Measurements from ENCODE around the gene TBC1D14.

TBC1D14 gene

GRCh38 chr4:6944301-6945051 lies 34.9 kb downstream of the TBC1D14 start:
- Histone ChIP-seq H3K4me3 (ENCODE audit: low read length) (no peak overlapping the region), H3K4me1 (ENCODE audit: insufficient read depth, low read length) (peaks cover 13% of the 10 kb centered on the region), H3K36me3 (ENCODE audit: insufficient read depth, low read length) (no peaks in the 10 kb centered on the region), H3K27me3 (ENCODE audit: insufficient read depth, low read length) (no peaks in the 10 kb centered on the region), H3K9me3 (ENCODE audit: low read length) (no peaks in the 10 kb centered on the region), H2AFZ (ENCODE audit: low read depth, low read length) (no peak overlapping the region)

GRCh38 chr4:6945052-6945409 lies 35.4 kb downstream of the TBC1D14 start:
- H3K4me1 ChIP-seq (ENCODE audit: insufficient read depth, low read length), result peaks cover 13% of the 10 kb centered on the region
- H3K9me3 ChIP-seq (ENCODE audit: low read length), result no peaks in the 10 kb centered on the region
- H2AFZ ChIP-seq (ENCODE audit: low read depth, low read length), result no peak overlapping the region
- no peak overlapping the region for H3K4me3 ChIP-seq (ENCODE audit: low read length)
- no peaks in the 10 kb centered on the region for H3K27me3 ChIP-seq (ENCODE audit: insufficient read depth, low read length)
- H3K36me3 ChIP-seq (ENCODE audit: insufficient read depth, low read length), result no peaks in the 10 kb centered on the region

- Histone ChIP-seq H2AFZ (ENCODE audit: low read depth, low read length) (no peak overlapping the region), H3K4me1 (ENCODE audit: insufficient read depth, low read length) (peaks cover 12% of the 10 kb centered on the region), H3K27me3 (ENCODE audit: insufficient read depth, low read length) (no peaks in the 10 kb centered on the region), H3K4me3 (ENCODE audit: low read length) (no peak overlapping the region), H3K36me3 (ENCODE audit: insufficient read depth, low read length) (no peaks in the 10 kb centered on the region), H3K9me3 (ENCODE audit: low read length) (no peaks in the 10 kb centered on the region)
Observed at GRCh38 chr4:6946497-6946896, 36.9 kb downstream of the TBC1D14 start.

GRCh38 chr4:6948134-6948460 lies 38.5 kb downstream of the TBC1D14 start:
- Histone ChIP-seq H3K9me3 (ENCODE audit: low read length) (no peaks in the 10 kb centered on the region), H3K36me3 (ENCODE audit: insufficient read depth, low read length) (no peaks in the 10 kb centered on the region), H2AFZ (ENCODE audit: low read depth, low read length) (no peak overlapping the region), H3K27me3 (ENCODE audit: insufficient read depth, low read length) (no peaks in the 10 kb centered on the region), H3K4me1 (ENCODE audit: insufficient read depth, low read length) (no peaks in the 10 kb centered on the region), H3K4me3 (ENCODE audit: low read length) (no peak overlapping the region)

GRCh38 chr4:6951880-6952381 lies 42.3 kb downstream of the TBC1D14 start:
- H3K27me3 ChIP-seq (ENCODE audit: insufficient read depth, low read length), result no peaks in the 10 kb centered on the region

GRCh38 chr4:6953751-6954380 lies 44.2 kb downstream of the TBC1D14 start:
- no peak overlapping the region for H3K4me3 ChIP-seq (ENCODE audit: low read length)
- H2AFZ ChIP-seq (ENCODE audit: low read depth, low read length), result no peak overlapping the region
- peaks cover 5% of the 10 kb centered on the region for H3K4me1 ChIP-seq (ENCODE audit: insufficient read depth, low read length)
- no peaks in the 10 kb centered on the region for H3K9me3 ChIP-seq (ENCODE audit: low read length)
- H3K36me3 ChIP-seq (ENCODE audit: insufficient read depth, low read length), result no peaks in the 10 kb centered on the region
- no peaks in the 10 kb centered on the region for H3K27me3 ChIP-seq (ENCODE audit: insufficient read depth, low read length)

More at GRCh38 chr4:6951880-6952381, 42.3 kb downstream of the TBC1D14 start:
- H3K4me3 ChIP-seq (ENCODE audit: low read length), result no peak overlapping the region
- peaks cover 5% of the 10 kb centered on the region for H3K4me1 ChIP-seq (ENCODE audit: insufficient read depth, low read length)
- no peaks in the 10 kb centered on the region for H3K36me3 ChIP-seq (ENCODE audit: insufficient read depth, low read length)
- H3K9me3 ChIP-seq (ENCODE audit: low read length), result no peaks in the 10 kb centered on the region
- no peak overlapping the region for H2AFZ ChIP-seq (ENCODE audit: low read depth, low read length)

- Histone ChIP-seq H3K36me3 (ENCODE audit: insufficient read depth, low read length) (no peaks in the 10 kb centered on the region), H3K4me3 (ENCODE audit: low read length) (no peak overlapping the region), H3K27me3 (ENCODE audit: insufficient read depth, low read length) (no peaks in the 10 kb centered on the region), H3K4me1 (ENCODE audit: insufficient read depth, low read length) (peaks cover 5% of the 10 kb centered on the region), H2AFZ (ENCODE audit: low read depth, low read length) (no peak overlapping the region), H3K9me3 (ENCODE audit: low read length) (no peaks in the 10 kb centered on the region)
Observed at GRCh38 chr4:6955261-6955911, 45.8 kb downstream of the TBC1D14 start.

GRCh38 chr4:6956087-6956433 lies 46.4 kb downstream of the TBC1D14 start:
- H3K4me1 ChIP-seq (ENCODE audit: insufficient read depth, low read length), result peaks cover 10% of the 10 kb centered on the region
- no peak overlapping the region for H3K4me3 ChIP-seq (ENCODE audit: low read length)
- H3K36me3 ChIP-seq (ENCODE audit: insufficient read depth, low read length), result no peaks in the 10 kb centered on the region
- H3K9me3 ChIP-seq (ENCODE audit: low read length), result no peaks in the 10 kb centered on the region
- no peak overlapping the region for H2AFZ ChIP-seq (ENCODE audit: low read depth, low read length)
- no peaks in the 10 kb centered on the region for H3K27me3 ChIP-seq (ENCODE audit: insufficient read depth, low read length)

GRCh38 chr4:6956434-6957147 lies 47.0 kb downstream of the TBC1D14 start:
- Histone ChIP-seq H3K9me3 (ENCODE audit: low read length) (no peaks in the 10 kb centered on the region), H3K27me3 (ENCODE audit: insufficient read depth, low read length) (no peaks in the 10 kb centered on the region), H3K4me3 (ENCODE audit: low read length) (no peak overlapping the region), H2AFZ (ENCODE audit: low read depth, low read length) (no peak overlapping the region), H3K36me3 (ENCODE audit: insufficient read depth, low read length) (no peaks in the 10 kb centered on the region), H3K4me1 (ENCODE audit: insufficient read depth, low read length) (peaks cover 14% of the 10 kb centered on the region)

- Histone ChIP-seq H3K27me3 (ENCODE audit: insufficient read depth, low read length) (no peaks in the 10 kb centered on the region), H3K4me3 (ENCODE audit: low read length) (no peak overlapping the region), H3K9me3 (ENCODE audit: low read length) (no peaks in the 10 kb centered on the region), H3K36me3 (ENCODE audit: insufficient read depth, low read length) (no peaks in the 10 kb centered on the region), H2AFZ (ENCODE audit: low read depth, low read length) (no peak overlapping the region), H3K4me1 (ENCODE audit: insufficient read depth, low read length) (peaks cover 19% of the 10 kb centered on the region)
Observed at GRCh38 chr4:6957148-6957520, 47.5 kb downstream of the TBC1D14 start.

- no peak overlapping the region for H3K4me3 ChIP-seq (ENCODE audit: low read length)
- no peaks in the 10 kb centered on the region for H3K27me3 ChIP-seq (ENCODE audit: insufficient read depth, low read length)
- H2AFZ ChIP-seq (ENCODE audit: low read depth, low read length), result no peak overlapping the region
- no peaks in the 10 kb centered on the region for H3K36me3 ChIP-seq (ENCODE audit: insufficient read depth, low read length)
- H3K9me3 ChIP-seq (ENCODE audit: low read length), result no peaks in the 10 kb centered on the region
- peaks cover 28% of the 10 kb centered on the region for H3K4me1 ChIP-seq (ENCODE audit: insufficient read depth, low read length)
Observed at GRCh38 chr4:6957994-6958393, 48.4 kb downstream of the TBC1D14 start.

- H2AFZ ChIP-seq (ENCODE audit: low read depth, low read length), result no peak overlapping the region
- no peaks in the 10 kb centered on the region for H3K27me3 ChIP-seq (ENCODE audit: insufficient read depth, low read length)
- H3K4me3 ChIP-seq (ENCODE audit: low read length), result no peak overlapping the region
- peaks cover 33% of the 10 kb centered on the region for H3K4me1 ChIP-seq (ENCODE audit: insufficient read depth, low read length)
- H3K9me3 ChIP-seq (ENCODE audit: low read length), result no peaks in the 10 kb centered on the region
- H3K36me3 ChIP-seq (ENCODE audit: insufficient read depth, low read length), result no peaks in the 10 kb centered on the region
Observed at GRCh38 chr4:6959261-6959660, 49.6 kb downstream of the TBC1D14 start.

GRCh38 chr4:6960154-6960553 lies 50.5 kb downstream of the TBC1D14 start:
- H3K9me3 ChIP-seq (ENCODE audit: low read length), result no peaks in the 10 kb centered on the region
- no peaks in the 10 kb centered on the region for H3K36me3 ChIP-seq (ENCODE audit: insufficient read depth, low read length)
- H3K27me3 ChIP-seq (ENCODE audit: insufficient read depth, low read length), result no peaks in the 10 kb centered on the region
- H2AFZ ChIP-seq (ENCODE audit: low read depth, low read length), result no peak overlapping the region
- H3K4me3 ChIP-seq (ENCODE audit: low read length), result no peak overlapping the region
- H3K4me1 ChIP-seq (ENCODE audit: insufficient read depth, low read length), result peaks cover 30% of the 10 kb centered on the region

All from neuron (in vitro differentiated cells).